Fibroblast of lung (primary cell): ENCODE data around the gene NFAT5. TPM values are rescaled to one million over a fixed set of nuclear protein-coding genes. Genes with fewer than 3 reads are reported as not detected.

Experiments used
- DNase-seq, 2 donors: peaks; one replicate each; pipeline versions ENCODE4 v3.0.0 to v3.0.0-alpha.2; 2010; ENCODE audit warnings: low read depth in 2 of 2
- H2AFZ ChIP-seq: 2 replicates; pipeline ENCODE4 v1.5.1; 2012; ENCODE audit warnings: low read length, control low read depth, inconsistent platforms
- H3K27ac ChIP-seq: 2 replicates; pipeline ENCODE4 v1.5.1; 2011; ENCODE audit warnings: low read length, control low read depth; ENCODE audit not compliant: insufficient read depth
- H3K27me3 ChIP-seq: 2 replicates; pipeline ENCODE4 v1.5.1; 2011; ENCODE audit warnings: mild to moderate bottlenecking, low read length; ENCODE audit not compliant: control insufficient read depth, insufficient read depth
- H3K36me3 ChIP-seq: 2 replicates; pipeline ENCODE4 v1.5.1; 2011; ENCODE audit warnings: low read length; ENCODE audit not compliant: control insufficient read depth, insufficient read depth
- H3K4me1 ChIP-seq: 2 replicates; pipeline ENCODE4 v1.5.1; 2011; ENCODE audit warnings: low read length; ENCODE audit not compliant: control insufficient read depth, insufficient read depth; ENCODE audit errors: extremely low read depth
- H3K4me2 ChIP-seq: 2 replicates; pipeline ENCODE4 v1.5.1; 2011; ENCODE audit warnings: low read length, control low read depth; ENCODE audit not compliant: insufficient read depth; ENCODE audit errors: extremely low read depth
- H3K4me3 ChIP-seq, 4 experiments: fragments of 200-600 bp in 1 of 4; sonication (generic) in 1 of 4; replicated peaks in 1 of 4; 2 replicates each; pipeline ENCODE4 v1.5.1; 2011 to 2016; ENCODE audit warnings: low read length in 4 of 4, low read depth in 3 of 4, mild to moderate bottlenecking in 3 of 4, control low read depth in 2 of 4, inconsistent platforms in 1 of 4, mixed read lengths in 1 of 4; ENCODE audit not compliant: insufficient read depth in 1 of 4; ENCODE audit errors: control extremely low read depth in 1 of 4
- H3K79me2 ChIP-seq: 2 replicates; pipeline ENCODE4 v1.5.1; 2012; ENCODE audit warnings: mild to moderate bottlenecking, low read length, inconsistent platforms; ENCODE audit not compliant: control insufficient read depth, insufficient read depth
- H3K9ac ChIP-seq: 2 replicates; pipeline ENCODE4 v1.5.1; 2011; ENCODE audit warnings: mild to moderate bottlenecking, low read length, control low read depth; ENCODE audit not compliant: insufficient read depth
- H3K9me3 ChIP-seq: 2 replicates; pipeline ENCODE4 v1.5.1; 2012; ENCODE audit warnings: low read depth, low read length; ENCODE audit not compliant: control insufficient read depth, insufficient read depth
- H4K20me1 ChIP-seq: 2 replicates; pipeline ENCODE4 v1.5.1; 2011; ENCODE audit warnings: low read length; ENCODE audit not compliant: control insufficient read depth, insufficient read depth; ENCODE audit errors: extremely low read depth
- EZH2 ChIP-seq: IDR thresholded peaks from 2 replicates; pipeline ENCODE4 v1.5.1; 2012; ENCODE audit warnings: low read length, control low read depth, mild to moderate bottlenecking; ENCODE audit errors: missing control alignments
- polyA plus RNA-seq, 2 donors: library from polyadenylated mRNA; depleted of rRNA in 1 of 2; stranded (reverse) in 1 of 2; unstranded in 1 of 2; fragments of >200 nt; gene quantifications; 2 replicates each; pipeline ENCODE4 v1.2.1, GENCODE V29; 2011 to 2012; ENCODE audit warnings: missing spikeins in 1 of 2
- total RNA-seq: library from RNA; depleted of rRNA; stranded (reverse); fragments of >200 nt; gene quantifications from 2 replicates; pipeline ENCODE4 v1.2.1, GENCODE V29; 2014
- TF ChIP-seq, protein P1 (sequence below), 2 donors: IDR thresholded peaks in 1 of 2; conservative IDR thresholded peaks in 1 of 2; 1 replicate in 1 of 2; 2 replicates in 1 of 2; pipeline ENCODE4 v1.5.1; 2011 to 2012; ENCODE audit warnings: low read length in 2 of 2, control low read depth in 1 of 2, inconsistent platforms in 1 of 2, low read depth in 1 of 2, mild to moderate bottlenecking in 1 of 2

The NFAT5 gene
- total and polyA plus RNA-seq, 2 donors (not counting 1 experiment from before 2014, with no cell fraction given), result 33.4 to 39.4 TPM

- Histone ChIP-seq H2AFZ (no peak overlapping the region), H3K36me3 (peaks cover 24% of the 10 kb centered on the region), H3K27ac (no peak overlapping the region), H4K20me1 (no peaks in the 10 kb centered on the region), H3K4me2 (no peak overlapping the region), H3K79me2 (peaks cover 25% of the 10 kb centered on the region), H3K27me3 (no peaks in the 10 kb centered on the region), H3K4me1 (no peaks in the 10 kb centered on the region), H3K9me3 (no peaks in the 10 kb centered on the region), H3K4me3 (no peak overlapping the region), H3K9ac (no peak overlapping the region)
- TF ChIP-seq EZH2, result no peak
- TF ChIP-seq, protein P1, sequence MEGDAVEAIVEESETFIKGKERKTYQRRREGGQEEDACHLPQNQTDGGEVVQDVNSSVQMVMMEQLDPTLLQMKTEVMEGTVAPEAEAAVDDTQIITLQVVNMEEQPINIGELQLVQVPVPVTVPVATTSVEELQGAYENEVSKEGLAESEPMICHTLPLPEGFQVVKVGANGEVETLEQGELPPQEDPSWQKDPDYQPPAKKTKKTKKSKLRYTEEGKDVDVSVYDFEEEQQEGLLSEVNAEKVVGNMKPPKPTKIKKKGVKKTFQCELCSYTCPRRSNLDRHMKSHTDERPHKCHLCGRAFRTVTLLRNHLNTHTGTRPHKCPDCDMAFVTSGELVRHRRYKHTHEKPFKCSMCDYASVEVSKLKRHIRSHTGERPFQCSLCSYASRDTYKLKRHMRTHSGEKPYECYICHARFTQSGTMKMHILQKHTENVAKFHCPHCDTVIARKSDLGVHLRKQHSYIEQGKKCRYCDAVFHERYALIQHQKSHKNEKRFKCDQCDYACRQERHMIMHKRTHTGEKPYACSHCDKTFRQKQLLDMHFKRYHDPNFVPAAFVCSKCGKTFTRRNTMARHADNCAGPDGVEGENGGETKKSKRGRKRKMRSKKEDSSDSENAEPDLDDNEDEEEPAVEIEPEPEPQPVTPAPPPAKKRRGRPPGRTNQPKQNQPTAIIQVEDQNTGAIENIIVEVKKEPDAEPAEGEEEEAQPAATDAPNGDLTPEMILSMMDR (conservative IDR thresholded peaks at IDR 0.05 in 1 of 2, IDR thresholded peaks at IDR 0.05 in 1 of 2; ENCODE audit: low read depth in 1 of 2, low read length in 2 of 2), result no peak
- no peak for DNase-seq
Measured at GRCh38 chr16:69717066-69717465, 151.3 kb downstream of the NFAT5 start.

GRCh38 chr16:69718111-69718764 is 152.5 kb downstream of the NFAT5 start:
- TF ChIP-seq EZH2, result no peak
- TF ChIP-seq, protein P1 (conservative IDR thresholded peaks at IDR 0.05 in 1 of 2, IDR thresholded peaks at IDR 0.05 in 1 of 2; ENCODE audit: low read depth in 1 of 2, low read length in 2 of 2), result no peak
- H3K79me2 ChIP-seq, result peaks cover 36% of the 10 kb centered on the region
- H3K27ac ChIP-seq, result no peak overlapping the region
- peaks cover 21% of the 10 kb centered on the region for H3K36me3 ChIP-seq
- no peak overlapping the region for H3K9ac ChIP-seq
- no peaks in the 10 kb centered on the region for H3K9me3 ChIP-seq
- no peak overlapping the region for H3K4me2 ChIP-seq
- no peak for DNase-seq
- H3K4me3 ChIP-seq, result no peak overlapping the region
- no peaks in the 10 kb centered on the region for H3K27me3 ChIP-seq
- H3K4me1 ChIP-seq, result no peaks in the 10 kb centered on the region
- no peaks in the 10 kb centered on the region for H4K20me1 ChIP-seq
- H2AFZ ChIP-seq, result no peak overlapping the region

DNA sequence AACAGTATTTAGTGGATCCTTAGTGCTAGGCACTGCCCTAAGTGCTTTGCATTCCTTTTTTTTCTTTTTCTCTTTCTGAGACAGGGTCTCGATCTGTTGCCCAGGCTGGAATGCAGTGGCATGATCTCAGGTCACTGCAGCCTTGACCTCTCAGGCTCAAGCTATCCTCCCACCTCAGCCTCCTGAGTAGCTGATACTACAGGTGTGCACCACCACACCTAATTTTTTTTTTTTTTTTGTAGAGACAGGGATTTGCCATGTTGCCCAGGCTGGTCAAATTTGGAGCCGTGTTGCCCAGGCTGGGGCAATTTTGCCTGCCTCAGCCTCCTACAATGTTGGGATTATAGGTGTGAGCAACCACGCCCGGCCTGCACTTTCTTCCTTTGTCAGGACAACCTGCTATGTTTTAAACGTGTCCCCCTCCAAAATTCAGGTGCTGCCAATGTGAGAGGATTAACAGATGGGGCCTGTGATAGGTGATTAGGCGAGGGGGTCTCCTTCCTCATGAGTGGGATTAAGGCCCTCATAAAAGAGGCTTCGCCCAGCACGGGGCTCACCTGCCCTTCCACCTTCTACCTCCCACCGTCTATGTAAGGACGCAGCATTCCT is 155.2 kb downstream of the NFAT5 start:
- Histone ChIP-seq H3K9me3 (no peaks in the 10 kb centered on the region), H3K79me2 (peaks cover 63% of the 10 kb centered on the region), H3K4me1 (peaks cover 2% of the 10 kb centered on the region), H3K9ac (no peak overlapping the region), H3K27me3 (no peaks in the 10 kb centered on the region), H2AFZ (no peak overlapping the region), H3K4me2 (no peak overlapping the region), H3K27ac (no peak overlapping the region), H3K4me3 (no peak overlapping the region), H3K36me3 (peaks cover 16% of the 10 kb centered on the region), H4K20me1 (no peaks in the 10 kb centered on the region)
- no peak for TF ChIP-seq EZH2
- TF ChIP-seq, protein P1 (conservative IDR thresholded peaks at IDR 0.05 in 1 of 2, IDR thresholded peaks at IDR 0.05 in 1 of 2; ENCODE audit: low read depth in 1 of 2, low read length in 2 of 2), result no peak
- no peak for DNase-seq
